HG03457 (cell line): Measurements from ENCODE around the gene GPAM.
"Not testable (repeated sequence)": the region's sequence is repeated elsewhere in the genome, so short reads cannot be mapped to it uniquely, and the experiment has no call there.

ENCODE experiments used
- ATAC-seq: cut with Tn5 transposase; IDR thresholded peaks from one replicate; pipeline ENCODE4 v1.9.1; 2021; ENCODE audit warnings: moderate number of reproducible peaks; ENCODE audit not compliant: unreplicated experiment

GPAM gene

GRCh38 chr10:112216966-112217365 is 33.4 kb upstream of the GPAM start:
- ATAC-seq, result no peak

DNA sequence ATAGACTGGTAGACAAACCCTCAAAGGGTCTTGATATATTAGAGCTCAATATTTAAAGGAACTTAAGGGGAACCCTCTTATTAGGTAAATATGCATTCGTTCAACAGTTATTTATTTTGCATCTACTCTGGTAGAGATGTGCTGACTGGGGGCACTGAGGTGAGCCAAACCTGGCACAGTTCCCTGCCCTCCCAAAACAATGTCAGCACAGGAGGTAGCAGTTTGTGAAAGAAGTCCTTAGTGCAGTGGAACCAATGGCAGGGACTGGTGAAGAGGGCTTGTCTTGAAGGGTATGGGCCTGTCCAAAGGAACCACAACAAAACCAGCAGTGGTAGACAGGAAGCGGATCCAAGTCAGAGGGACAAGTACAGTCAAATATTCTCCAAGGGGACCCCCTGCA is 32.6 kb upstream of the GPAM start:
- no peak for ATAC-seq

DNA sequence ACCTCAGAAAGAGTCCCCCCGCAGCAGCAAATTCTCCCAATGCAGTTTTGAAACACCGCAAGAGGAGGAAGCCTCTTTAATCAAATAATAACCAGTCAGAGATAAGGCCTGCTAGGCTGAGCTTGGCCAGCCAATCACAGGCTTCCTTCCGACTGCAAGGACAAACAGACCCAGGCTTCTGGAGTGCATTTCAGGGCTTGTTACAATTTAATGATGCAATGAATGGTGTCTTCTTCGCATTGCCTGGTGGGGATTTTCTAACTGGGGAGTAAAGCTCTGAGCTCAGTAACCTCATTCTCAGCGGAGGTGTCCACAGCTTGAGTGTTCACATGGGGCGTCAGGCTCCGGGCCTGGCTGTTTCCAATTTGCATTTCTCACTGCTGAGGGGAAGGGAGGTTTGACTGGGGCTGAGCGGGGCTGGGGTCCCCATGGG is 31.8 kb upstream of the GPAM start:
- ATAC-seq, result no peak

- no peak for ATAC-seq
These were observed 30.8 kb upstream of the GPAM start for GRCh38 chr10:112214298-112214926.

GRCh38 chr10:112213836-112214235 is 30.3 kb upstream of the GPAM start:
- ATAC-seq, result no peak

- no peak for ATAC-seq
These were observed 29.7 kb upstream of the GPAM start for GRCh38 chr10:112213098-112213823.

- ATAC-seq, result no peak
These were observed 27.1 kb upstream of the GPAM start for GRCh38 chr10:112210666-112211065.

DNA sequence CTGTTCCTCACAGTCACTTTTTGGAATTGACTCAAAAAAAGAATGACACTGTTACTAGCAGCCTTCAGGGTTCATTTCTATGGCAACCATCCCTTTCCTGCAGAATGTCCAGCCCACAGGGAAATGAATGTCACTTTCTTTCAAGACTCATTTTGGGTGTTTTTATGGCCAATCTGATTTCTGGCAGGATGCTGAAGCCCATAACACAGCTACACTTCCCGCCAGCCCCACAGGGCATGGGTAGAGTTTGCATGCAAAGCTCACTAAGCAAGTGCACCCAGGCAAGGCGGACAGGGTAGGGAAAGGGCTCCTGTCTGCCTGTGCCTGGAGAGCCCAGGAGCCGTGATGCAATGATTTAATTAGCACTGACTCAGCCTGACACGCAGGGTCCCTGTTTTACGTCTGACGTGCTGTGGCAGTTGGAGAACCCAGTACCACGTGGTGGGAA is 26.1 kb upstream of the GPAM start:
- ATAC-seq, result no peak

- ATAC-seq, result no peak
These were observed 25.4 kb upstream of the GPAM start for GRCh38 chr10:112208997-112209396.

DNA sequence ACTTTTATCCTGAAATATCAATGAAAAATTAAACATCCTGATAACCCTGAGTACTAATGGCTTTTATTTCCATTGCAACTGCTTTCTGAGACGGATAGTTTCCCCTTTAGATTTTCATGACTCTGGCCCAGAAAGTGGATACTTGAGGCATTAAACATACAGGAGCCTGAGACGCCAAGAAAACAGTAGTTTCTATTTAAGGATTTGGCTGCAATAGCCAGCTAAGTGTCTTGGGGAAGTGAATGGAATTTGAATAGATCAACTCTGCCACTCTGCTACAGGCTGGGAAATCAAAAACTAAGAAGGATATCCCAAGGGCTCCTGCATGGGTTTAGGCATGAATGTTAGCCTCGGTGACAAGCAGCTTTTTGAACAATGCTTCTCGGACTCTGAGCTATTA is 24.7 kb upstream of the GPAM start:
- no peak for ATAC-seq

DNA sequence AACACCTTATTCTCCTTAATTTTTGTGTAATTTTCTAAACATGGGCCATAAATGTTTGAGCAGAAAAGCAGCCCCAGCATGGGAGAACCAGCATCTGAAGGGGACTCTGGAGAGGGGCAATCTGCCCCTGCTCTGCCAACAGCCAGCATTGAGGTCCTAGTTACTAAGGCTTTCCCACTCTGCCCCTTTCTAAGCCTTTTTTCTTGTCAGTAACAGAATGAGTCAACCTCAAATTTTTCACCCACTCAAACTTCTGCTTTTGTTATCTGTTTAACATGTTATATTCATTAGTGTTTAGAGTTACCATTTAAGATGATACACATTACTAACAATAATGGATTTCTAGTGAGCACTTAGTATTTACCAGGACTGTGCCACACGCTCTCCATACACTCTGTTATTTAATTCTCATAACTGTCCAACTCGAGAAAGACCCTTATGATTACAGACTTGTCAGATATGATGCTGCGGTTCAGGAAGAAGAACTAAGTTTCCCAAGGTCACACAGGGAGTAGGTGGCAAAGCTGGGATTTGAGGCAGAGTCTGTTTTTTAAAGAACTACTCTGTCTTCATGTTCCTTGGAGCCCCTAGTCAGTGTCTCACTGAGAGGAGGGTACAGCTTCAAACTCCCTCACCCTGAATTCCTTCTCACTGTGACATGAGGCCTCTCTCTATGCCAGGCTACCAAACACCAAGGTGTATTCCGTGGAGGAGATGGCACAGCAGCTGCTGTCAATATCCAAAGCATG is 19.9 kb upstream of the GPAM start:
- peak; percentile 45 for ATAC-seq

DNA sequence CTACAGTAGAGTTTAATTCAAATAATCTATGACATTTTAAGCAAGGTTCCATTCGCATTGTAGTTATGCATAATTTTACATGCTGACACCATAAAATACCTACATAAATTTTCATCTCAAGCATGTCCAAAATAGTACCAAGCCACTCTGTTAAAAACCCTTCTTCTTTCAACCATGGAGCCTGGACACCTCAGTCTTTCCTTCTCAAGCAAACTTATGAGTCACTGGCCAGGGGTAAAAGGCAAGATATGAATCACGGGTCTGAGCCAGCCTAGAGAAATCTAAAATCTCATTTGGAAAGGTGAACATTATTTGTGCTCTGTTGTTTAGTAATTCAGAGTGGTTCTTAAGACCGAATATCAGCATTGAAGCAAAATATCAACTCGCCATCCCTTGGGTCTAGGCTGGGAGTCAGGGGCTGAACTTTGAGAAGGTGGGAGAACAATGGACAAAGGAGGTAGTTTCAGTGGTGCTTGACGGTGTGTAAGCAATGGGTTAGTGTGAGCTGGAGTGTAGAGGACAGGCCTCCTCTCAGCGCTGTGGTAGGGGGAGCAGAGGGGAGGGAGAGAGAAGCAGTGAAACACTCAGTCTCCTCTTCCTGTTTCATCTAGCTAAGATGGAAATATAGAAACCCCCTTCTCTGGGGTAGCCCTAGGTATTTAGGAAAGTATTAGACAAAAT is 19.1 kb upstream of the GPAM start:
- ATAC-seq, result peak; percentile 78

GRCh38 chr10:112202076-112202475 is 18.5 kb upstream of the GPAM start:
- no peak for ATAC-seq

DNA sequence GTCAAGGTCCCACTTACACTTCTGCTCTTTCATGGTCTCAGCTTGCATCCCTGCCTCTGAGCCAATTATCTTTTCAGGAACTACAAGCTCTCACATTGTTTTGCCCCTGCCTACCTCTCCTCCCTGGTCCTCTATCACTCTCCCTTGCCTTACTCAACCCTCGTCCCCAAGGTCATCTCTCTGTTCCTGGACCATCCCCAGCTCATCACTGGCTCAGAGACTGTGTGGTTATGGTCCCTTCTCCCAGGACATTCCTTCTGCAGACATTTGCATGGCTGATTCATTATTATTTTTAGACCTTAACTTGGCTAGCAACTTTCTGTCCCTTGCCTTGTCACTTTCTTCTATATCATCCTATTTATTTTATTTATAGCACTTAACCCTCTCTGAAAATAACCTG is 17.8 kb upstream of the GPAM start:
- no peak for ATAC-seq

DNA sequence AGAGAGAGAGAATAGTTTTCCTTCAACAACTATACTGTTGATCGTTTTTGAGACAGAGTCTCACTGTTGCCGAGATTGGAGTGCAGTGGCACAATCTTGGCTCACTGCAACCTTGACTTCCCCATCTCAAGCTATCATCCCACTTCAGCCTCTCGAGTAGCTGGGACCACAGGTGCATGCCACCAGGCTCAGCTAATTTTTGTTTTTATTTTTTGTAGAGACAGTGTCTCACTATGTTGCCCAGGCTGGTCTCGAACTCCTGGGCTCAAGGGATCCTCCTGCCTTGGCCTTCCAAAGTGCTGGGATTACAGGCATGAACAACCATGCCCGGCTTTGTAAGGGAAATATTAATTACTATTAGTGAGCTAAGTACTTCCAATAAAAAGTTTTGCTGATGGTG is 16.7 kb upstream of the GPAM start:
- not testable (repeated sequence) for ATAC-seq

- not testable (repeated sequence) for ATAC-seq
These were observed 14.1 kb upstream of the GPAM start for GRCh38 chr10:112197662-112198061.

DNA sequence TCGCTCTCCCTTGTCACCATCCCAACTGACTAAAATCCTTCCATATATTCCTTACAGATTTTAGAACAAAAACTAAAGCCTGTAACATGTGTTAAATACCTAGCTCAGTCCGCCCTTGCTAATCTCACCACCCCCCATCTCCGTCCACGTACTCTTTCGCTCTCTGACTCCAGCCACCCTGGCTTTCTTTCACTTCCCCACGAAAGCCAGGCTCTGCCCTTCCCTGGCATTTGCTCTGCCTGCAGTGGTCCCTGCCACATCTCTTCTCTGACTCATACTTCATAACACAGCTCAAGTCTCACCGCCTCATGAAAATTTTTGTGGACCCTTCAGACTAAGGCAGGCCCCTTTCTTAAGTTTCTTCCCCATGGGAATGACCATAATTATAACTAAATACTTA is 11.7 kb upstream of the GPAM start:
- ATAC-seq, result no peak

DNA sequence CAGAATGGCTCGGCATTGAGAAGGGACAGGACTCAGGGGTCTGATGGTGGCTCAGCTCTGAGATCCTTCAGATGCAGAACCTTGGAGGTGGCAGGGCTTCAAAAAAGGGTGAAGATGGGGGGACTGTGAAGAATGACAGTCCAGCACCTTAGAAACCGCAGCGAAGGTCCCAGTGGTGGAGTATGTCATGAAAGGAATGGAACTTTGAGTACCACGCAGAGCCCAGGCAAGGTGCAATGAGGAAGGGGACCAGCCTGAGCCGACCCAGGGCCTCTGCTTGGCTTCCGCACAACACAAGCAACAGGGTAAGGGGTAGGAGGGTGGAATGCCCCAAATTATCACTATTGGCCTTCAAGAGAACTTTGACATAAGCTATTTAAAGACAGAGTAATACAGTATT is 8.2 kb upstream of the GPAM start:
- ATAC-seq, result no peak

- ATAC-seq, result no peak
These were observed 7.6 kb upstream of the GPAM start for GRCh38 chr10:112191041-112191590.

- ATAC-seq, result no peak
These were observed 5.9 kb upstream of the GPAM start for GRCh38 chr10:112189465-112189864.

GRCh38 chr10:112187527-112187926 is 4.0 kb upstream of the GPAM start:
- ATAC-seq, result no peak
